GM23338 (cell line): Measurements from ENCODE around the gene KLHL5. TPM values are rescaled to one million over a fixed set of nuclear protein-coding genes. Genes with fewer than 3 reads are reported as not detected.

ENCODE experiments used
- ATAC-seq: fragments of 200-7000 bp; cut with Tn5 transposase; 3 replicates; pipeline ENCODE4 v1.9.1; 2020
- DNase-seq: peaks from one replicate; pipeline ENCODE4 v3.0.0-alpha.2; 2015; ENCODE audit warnings: low spot score
- H2AFZ ChIP-seq: fragments of 200-600 bp; sonication (generic); 2 replicates; pipeline ENCODE4 v1.8.0; 2016; ENCODE audit warnings: antibody characterized with exemption, mild to moderate bottlenecking, moderate library complexity
- H3F3A ChIP-seq: fragments of 200-600 bp; sonication (generic); replicated peaks from 2 replicates; pipeline ENCODE4 v1.8.0; 2017; ENCODE audit warnings: antibody characterized with exemption, mixed run types, low read depth
- H3K27ac ChIP-seq: fragments of 200-600 bp; sonication (generic); 2 replicates; pipeline ENCODE4 v1.6.1; 2016; ENCODE audit warnings: low read depth
- H3K27me3 ChIP-seq: fragments of 200-600 bp; sonication (generic); 2 replicates; pipeline ENCODE4 v1.8.0; 2016; ENCODE audit warnings: mild to moderate bottlenecking, mixed run types, moderate library complexity; ENCODE audit not compliant: insufficient read depth
- H3K36me3 ChIP-seq: fragments of 200-600 bp; sonication (generic); 2 replicates; pipeline ENCODE4 v1.8.0; 2016; ENCODE audit warnings: mild to moderate bottlenecking; ENCODE audit not compliant: insufficient read depth
- H3K4me1 ChIP-seq: fragments of 200-600 bp; sonication (generic); 2 replicates; pipeline ENCODE4 v1.8.0; 2016; ENCODE audit warnings: mild to moderate bottlenecking, moderate library complexity; ENCODE audit not compliant: insufficient read depth
- H3K4me2 ChIP-seq: fragments of 200-600 bp; sonication (generic); 2 replicates; pipeline ENCODE4 v1.7.1; 2017; ENCODE audit warnings: mixed run types
- H3K4me3 ChIP-seq: fragments of 200-600 bp; sonication (generic); 2 replicates; pipeline ENCODE4 v1.6.1; 2016; ENCODE audit warnings: mixed run types
- H3K79me2 ChIP-seq: fragments of 200-600 bp; sonication (generic); replicated peaks from 2 replicates; pipeline ENCODE4 v1.8.0; 2017; ENCODE audit warnings: mild to moderate bottlenecking; ENCODE audit not compliant: insufficient read depth
- H3K9me2 ChIP-seq: fragments of 200-600 bp; sonication (generic); 2 replicates; pipeline ENCODE4 v1.8.0; 2017; ENCODE audit not compliant: insufficient read depth
- H4K20me1 ChIP-seq: fragments of 200-600 bp; sonication (generic); replicated peaks from 2 replicates; pipeline ENCODE4 v1.8.0; 2017; ENCODE audit warnings: mild to moderate bottlenecking; ENCODE audit not compliant: insufficient read depth
- H3K27ac Mint-ChIP-seq: 2 replicates; pipeline ENCODE4 v1.8.0; 2020; ENCODE audit warnings: inconsistent platforms, mild to moderate bottlenecking, moderate library complexity, mixed read lengths
- H3K27me3 Mint-ChIP-seq: 3 replicates; pipeline ENCODE4 v1.8.0; 2022; ENCODE audit warnings: low read depth, mild to moderate bottlenecking, moderate library complexity, mixed read lengths, inconsistent platforms; ENCODE audit not compliant: insufficient read depth, poor library complexity
- H3K36me3 Mint-ChIP-seq: 3 replicates; pipeline ENCODE4 v1.8.0; 2021; ENCODE audit warnings: low read depth, mild to moderate bottlenecking, inconsistent platforms, moderate library complexity, mixed read lengths
- H3K4me1 Mint-ChIP-seq: 3 replicates; pipeline ENCODE4 v1.8.0; 2020; ENCODE audit warnings: mild to moderate bottlenecking, inconsistent platforms, mixed read lengths
- H3K4me3 Mint-ChIP-seq: 3 replicates; pipeline ENCODE4 v1.8.0; 2021; ENCODE audit warnings: moderate library complexity, mild to moderate bottlenecking, inconsistent platforms, mixed read lengths
- H3K9me3 Mint-ChIP-seq: 3 replicates; pipeline ENCODE4 v1.8.0; 2020; ENCODE audit warnings: moderate library complexity, mild to moderate bottlenecking, inconsistent platforms, mixed read lengths
- CREB1 ChIP-seq: fragments of 250-450 bp; sonication (Bioruptor Pico); IDR thresholded peaks from 2 replicates; pipeline ENCODE4 v1.5.0; 2020; ENCODE audit warnings: low read depth, mild to moderate bottlenecking, moderate library complexity
- ETS1 ChIP-seq: IDR thresholded peaks from 2 replicates; pipeline ENCODE4 v1.6.1; 2016; ENCODE audit warnings: antibody characterized with exemption
- EZH2phosphoT487 ChIP-seq: fragments of 200-600 bp; sonication (generic); IDR thresholded peaks from one replicate; pipeline ENCODE4 v1.8.1; 2018; ENCODE audit warnings: antibody characterized with exemption; ENCODE audit not compliant: unreplicated experiment
- NANOG ChIP-seq: IDR thresholded peaks from 2 replicates; pipeline ENCODE4 v1.6.1; 2016; ENCODE audit warnings: antibody characterized with exemption, borderline replicate concordance
- STAT1 ChIP-seq: IDR thresholded peaks from one replicate; pipeline ENCODE4 v1.6.1; 2016; ENCODE audit warnings: antibody characterized with exemption; ENCODE audit not compliant: unreplicated experiment
- ZNF114 ChIP-seq: fragments of 250-450 bp; sonication (Bioruptor Pico); IDR thresholded peaks from 2 replicates; pipeline ENCODE4 v1.5.0; 2020; ENCODE audit warnings: mild to moderate bottlenecking, moderate library complexity
- ZNF462 ChIP-seq: fragments of 250-450 bp; sonication (Bioruptor Pico); IDR thresholded peaks from 2 replicates; pipeline ENCODE4 v1.5.0; 2020; ENCODE audit warnings: mild to moderate bottlenecking, moderate library complexity
- polyA plus RNA-seq: library from polyadenylated mRNA; unstranded; fragments of >200 nt; fragmentation: Nextera tagmentation; extraction: Ambion mirVana; gene quantifications from 2 replicates; pipeline ENCODE4 v1.2.1, GENCODE V29; 2016
- total RNA-seq: library from RNA; depleted of rRNA; stranded (reverse); fragments of >200 nt; shearing (Covaris generic); gene quantifications from 2 replicates; pipeline ENCODE4 v1.2.3, GENCODE V29; 2014

KLHL5 gene
- total and polyA plus RNA-seq, 2 experiments from 2014 or later, result 9.4 to 24.5 TPM

- Mint-ChIP-seq H3K9me3 (no peaks in the 10 kb centered on the region), H3K27me3 (peaks cover 10% of the 10 kb centered on the region), H3K36me3 (no peaks in the 10 kb centered on the region; the same call in 2 of the 3 replicates), H3K4me3 (no peak overlapping the region), H3K4me1 (peaks cover 29% of the 10 kb centered on the region), H3K27ac (peak overlapping the region; percentile 13; the same call in 1 of the 2 replicates)
- ATAC-seq, result no peak
- TF ChIP-seq CREB1 (CRISPR knock-in tag) (no peak), ETS1 (no peak)
- Histone ChIP-seq H3K36me3 (no peaks in the 10 kb centered on the region), H3K27me3 (no peaks in the 10 kb centered on the region), H3K79me2 (peaks cover 16% of the 10 kb centered on the region), H3K4me2 (no peak overlapping the region), H3K4me3 (no peak overlapping the region), H3K4me1 (peaks cover 26% of the 10 kb centered on the region), H3K27ac (no peak overlapping the region), H4K20me1 (0 out of 2 replicates have a peak, but pooled peaks cover 4% of the 10 kb centered on the region), H3K9me2 (no peaks in the 10 kb centered on the region), H2AFZ (no peak overlapping the region; the same call in 1 of the 2 replicates), H3F3A (no peaks in the 10 kb centered on the region)
- no peak for DNase-seq
Observed at GRCh38 chr4:39042366-39042765, 19.7 kb upstream of the KLHL5 start.

- ATAC-seq, result no peak
- TF ChIP-seq STAT1 (no peak), CREB1 (CRISPR knock-in tag) (no peak), ZNF462 (CRISPR knock-in tag) (no peak), NANOG (no peak), ETS1 (no peak), EZH2phosphoT487 (no peak), ZNF114 (no peak)
Observed at GRCh38 chr4:39043058-39043860, 18.8 kb upstream of the KLHL5 start.

More at GRCh38 chr4:39043058-39043860, 18.8 kb upstream of the KLHL5 start:
- peaks cover 23% of the 10 kb centered on the region for H3K4me1 Mint-ChIP-seq
- H3K4me2 ChIP-seq, result peak overlapping the region; percentile 91
- peaks cover 10% of the 10 kb centered on the region for H3K27me3 Mint-ChIP-seq
- H3K27ac ChIP-seq, result peak overlapping the region; percentile 72; the same call in 1 of the 2 replicates
- peak overlapping the region; percentile 83 for H3K4me3 Mint-ChIP-seq
- no peaks in the 10 kb centered on the region for H3K27me3 ChIP-seq
- H3K79me2 ChIP-seq, result peaks cover 24% of the 10 kb centered on the region
- peaks cover 23% of the 10 kb centered on the region for H3K4me1 ChIP-seq
- H3K27ac Mint-ChIP-seq, result 0 out of 2 replicates have a peak overlapping the region, but pooled peaks have one; percentile 24
- H3K9me3 Mint-ChIP-seq, result no peaks in the 10 kb centered on the region
- H3F3A ChIP-seq, result no peaks in the 10 kb centered on the region
- no peaks in the 10 kb centered on the region for H3K9me2 ChIP-seq
- H4K20me1 ChIP-seq, result 0 out of 2 replicates have a peak, but pooled peaks cover 4% of the 10 kb centered on the region
- H3K36me3 Mint-ChIP-seq, result no peaks in the 10 kb centered on the region; the same call in 2 of the 3 replicates
- DNase-seq, result no peak
- H3K36me3 ChIP-seq, result no peaks in the 10 kb centered on the region
- H2AFZ ChIP-seq, result peak overlapping the region; percentile 88
- H3K4me3 ChIP-seq, result peak overlapping the region; percentile 89
